Bronchial epithelial cell (primary cell): ENCODE results near the gene S100B. TPM values are rescaled to one million over a fixed set of nuclear protein-coding genes. Genes with fewer than 3 reads are reported as not detected.

Source experiments
- DNase-seq: peaks from one replicate; pipeline ENCODE4 v3.0.0-alpha.2; 2010; ENCODE audit warnings: low read depth
- FAIRE-seq: peaks from 2 replicates; lab custom pipeline; 2011; peaks lifted over from hg19 to GRCh38; lab: Jason Lieb, UNC
- H3K27me3 ChIP-seq: 2 replicates; pipeline ENCODE4 v1.5.1; 2011; ENCODE audit warnings: low read length; ENCODE audit not compliant: control insufficient read depth, insufficient read depth
- H3K36me3 ChIP-seq: 2 replicates; pipeline ENCODE4 v1.5.1; 2011; ENCODE audit warnings: low read length; ENCODE audit not compliant: control insufficient read depth, insufficient read depth
- H3K4me3 ChIP-seq: 2 replicates; pipeline ENCODE4 v1.5.1; 2011; ENCODE audit warnings: mild to moderate bottlenecking, low read depth, low read length, control low read depth
- total RNA-seq: library from RNA; depleted of rRNA; stranded (reverse); fragments of >200 nt; gene quantifications from 2 replicates; pipeline ENCODE4 v1.2.1, GENCODE V29; 2014
- TF ChIP-seq, protein P1 (sequence below): IDR thresholded peaks from 2 replicates; pipeline ENCODE4 v1.5.1; 2011; ENCODE audit warnings: mild to moderate bottlenecking, moderate library complexity, low read length, control low read depth, inconsistent platforms; ENCODE audit not compliant: insufficient read depth, severe bottlenecking

Gene S100B
- total RNA-seq, 1 donor from 2014 or later = not detected

- Histone ChIP-seq H3K27me3 (no peaks in the 10 kb centered on the region), H3K36me3 (no peaks in the 10 kb centered on the region), H3K4me3 (no peak overlapping the region)
- TF ChIP-seq, protein P1, sequence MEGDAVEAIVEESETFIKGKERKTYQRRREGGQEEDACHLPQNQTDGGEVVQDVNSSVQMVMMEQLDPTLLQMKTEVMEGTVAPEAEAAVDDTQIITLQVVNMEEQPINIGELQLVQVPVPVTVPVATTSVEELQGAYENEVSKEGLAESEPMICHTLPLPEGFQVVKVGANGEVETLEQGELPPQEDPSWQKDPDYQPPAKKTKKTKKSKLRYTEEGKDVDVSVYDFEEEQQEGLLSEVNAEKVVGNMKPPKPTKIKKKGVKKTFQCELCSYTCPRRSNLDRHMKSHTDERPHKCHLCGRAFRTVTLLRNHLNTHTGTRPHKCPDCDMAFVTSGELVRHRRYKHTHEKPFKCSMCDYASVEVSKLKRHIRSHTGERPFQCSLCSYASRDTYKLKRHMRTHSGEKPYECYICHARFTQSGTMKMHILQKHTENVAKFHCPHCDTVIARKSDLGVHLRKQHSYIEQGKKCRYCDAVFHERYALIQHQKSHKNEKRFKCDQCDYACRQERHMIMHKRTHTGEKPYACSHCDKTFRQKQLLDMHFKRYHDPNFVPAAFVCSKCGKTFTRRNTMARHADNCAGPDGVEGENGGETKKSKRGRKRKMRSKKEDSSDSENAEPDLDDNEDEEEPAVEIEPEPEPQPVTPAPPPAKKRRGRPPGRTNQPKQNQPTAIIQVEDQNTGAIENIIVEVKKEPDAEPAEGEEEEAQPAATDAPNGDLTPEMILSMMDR = no peak
- DNase-seq = no peak
- no peak for FAIRE-seq
Measured at GRCh38 chr21:46626536-46626935, 21.7 kb upstream of the S100B start.

DNA sequence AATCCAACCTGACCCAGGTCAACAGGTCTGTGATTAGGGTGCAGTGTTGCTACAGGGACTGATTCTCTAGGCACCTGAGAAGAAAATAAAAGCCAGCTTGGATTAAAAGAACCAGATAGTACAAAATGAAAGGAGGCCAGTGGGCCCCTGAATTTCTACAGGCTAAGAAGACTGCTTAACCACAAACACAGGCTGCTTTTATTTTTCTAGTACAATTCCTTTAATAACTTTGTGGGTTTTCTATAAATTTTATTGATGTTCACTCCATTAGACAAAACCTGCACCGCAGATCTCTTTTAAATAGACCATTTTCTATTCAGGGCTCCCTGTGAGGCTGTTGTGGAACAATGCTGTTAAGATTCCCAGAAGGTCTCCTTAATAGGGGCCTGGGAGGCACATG is 20.9 kb upstream of the S100B start:
- Histone ChIP-seq H3K4me3 (no peak overlapping the region), H3K36me3 (no peaks in the 10 kb centered on the region), H3K27me3 (no peaks in the 10 kb centered on the region)
- DNase-seq (no peak), FAIRE-seq (no peak)
- TF ChIP-seq, protein P1 = no peak

DNA sequence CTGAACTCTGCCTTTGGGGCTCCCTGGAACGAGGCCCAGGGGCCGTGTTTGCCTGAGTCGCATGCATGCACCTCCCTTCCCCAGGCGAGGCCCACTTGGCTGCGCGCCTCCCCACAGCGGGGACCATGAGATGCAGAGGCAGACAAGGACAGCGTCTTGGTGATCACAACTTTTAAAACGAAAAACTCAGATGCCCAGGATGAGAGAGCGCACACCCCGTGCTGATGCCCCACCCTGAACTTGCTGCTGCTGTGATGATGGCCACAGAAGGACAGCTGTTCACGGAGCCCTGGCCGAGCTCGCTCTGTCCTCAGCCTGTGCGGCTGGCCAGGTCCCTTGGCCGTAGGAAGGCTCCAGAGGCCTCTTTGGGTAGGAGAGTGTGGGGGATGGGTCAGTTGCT is 19.2 kb upstream of the S100B start:
- TF ChIP-seq, protein P1 = no peak
- Histone ChIP-seq H3K36me3 (no peaks in the 10 kb centered on the region), H3K27me3 (peaks cover 1% of the 10 kb centered on the region), H3K4me3 (no peak overlapping the region)
- DNase-seq (no peak), FAIRE-seq (no peak)

GRCh38 chr21:46622226-46622625 is 17.3 kb upstream of the S100B start:
- no peak for DNase-seq

GRCh38 chr21:46621457-46622182 is 16.7 kb upstream of the S100B start:
- FAIRE-seq (no peak), DNase-seq (no peak)
- TF ChIP-seq, protein P1 = no peak
- H3K27me3 ChIP-seq = peaks cover 1% of the 10 kb centered on the region
- H3K36me3 ChIP-seq = no peaks in the 10 kb centered on the region
- no peak overlapping the region for H3K4me3 ChIP-seq

More at GRCh38 chr21:46622226-46622625, 17.3 kb upstream of the S100B start:
- Histone ChIP-seq H3K36me3 (no peaks in the 10 kb centered on the region), H3K4me3 (no peak overlapping the region), H3K27me3 (peaks cover 1% of the 10 kb centered on the region)
- TF ChIP-seq, protein P1 = no peak
- FAIRE-seq = no peak

DNA sequence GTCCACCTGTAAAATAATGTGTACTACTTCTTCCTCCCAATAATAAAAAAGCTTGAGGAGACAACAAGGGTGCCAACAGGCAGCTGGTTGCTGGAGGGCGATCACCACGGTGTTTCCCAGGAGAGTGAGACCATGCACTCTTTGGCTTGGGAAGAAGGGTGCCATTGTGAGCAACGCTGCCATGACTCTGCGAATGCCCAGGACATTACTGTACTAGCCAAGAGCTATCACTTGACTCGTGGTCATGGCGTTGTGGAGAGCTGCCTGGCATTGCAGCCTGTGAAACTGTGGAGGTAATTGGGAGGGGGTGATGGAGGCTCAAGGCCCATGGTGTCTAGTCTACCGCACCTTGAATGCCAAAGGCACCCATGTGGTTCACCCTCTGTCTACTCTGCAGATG is 16.0 kb upstream of the S100B start:
- no peak for FAIRE-seq
- no peak overlapping the region for H3K4me3 ChIP-seq
- no peaks in the 10 kb centered on the region for H3K36me3 ChIP-seq
- TF ChIP-seq, protein P1 = no peak
- H3K27me3 ChIP-seq = peaks cover 1% of the 10 kb centered on the region
- no peak for DNase-seq
